Inferior parietal cortex (tissue), 1 donor: ENCODE measurements around the gene SMARCA4.

Experiments
- DNase-seq: peaks from one replicate; pipeline ENCODE4 v3.0.0-alpha.2; 2016; ENCODE audit errors: extremely low spot score

The SMARCA4 gene

GRCh38 chr19:11010041-11010440 lies 49.2 kb downstream of the SMARCA4 start:
- DNase-seq, result no peak

GRCh38 chr19:11012507-11012906 lies 51.7 kb downstream of the SMARCA4 start:
- no peak for DNase-seq

GRCh38 chr19:11013771-11014170 lies 52.9 kb downstream of the SMARCA4 start:
- no peak for DNase-seq

- no peak for DNase-seq
Measured at GRCh38 chr19:11014403-11014911, 53.6 kb downstream of the SMARCA4 start.

- no peak for DNase-seq
Measured at GRCh38 chr19:11016631-11017030, 55.8 kb downstream of the SMARCA4 start.

GRCh38 chr19:11017275-11018035 lies 56.6 kb downstream of the SMARCA4 start:
- DNase-seq, result no peak

GRCh38 chr19:11018179-11018578 lies 57.3 kb downstream of the SMARCA4 start:
- no peak for DNase-seq

GRCh38 chr19:11018763-11019162 lies 57.9 kb downstream of the SMARCA4 start:
- no peak for DNase-seq

- no peak for DNase-seq
Measured at GRCh38 chr19:11019262-11019661, 58.4 kb downstream of the SMARCA4 start.

- no peak for DNase-seq
Measured at GRCh38 chr19:11019824-11020223, 59.0 kb downstream of the SMARCA4 start.

GRCh38 chr19:11020423-11020822 lies 59.6 kb downstream of the SMARCA4 start:
- no peak for DNase-seq

GRCh38 chr19:11020982-11021759 lies 60.3 kb downstream of the SMARCA4 start:
- DNase-seq, result no peak

GRCh38 chr19:11021760-11022144 lies 60.9 kb downstream of the SMARCA4 start:
- no peak for DNase-seq

- no peak for DNase-seq
Measured at GRCh38 chr19:11023016-11023415, 62.2 kb downstream of the SMARCA4 start.

- no peak for DNase-seq
Measured at GRCh38 chr19:11023710-11024109, 62.9 kb downstream of the SMARCA4 start.

- DNase-seq, result no peak
Measured at GRCh38 chr19:11024259-11024658, 63.4 kb downstream of the SMARCA4 start.

- no peak for DNase-seq
Measured at GRCh38 chr19:11025006-11025405, 64.2 kb downstream of the SMARCA4 start.

GRCh38 chr19:11025445-11025844 lies 64.6 kb downstream of the SMARCA4 start:
- DNase-seq, result no peak

GRCh38 chr19:11025997-11026396 lies 65.2 kb downstream of the SMARCA4 start:
- no peak for DNase-seq

- no peak for DNase-seq
Measured at GRCh38 chr19:11027381-11027780, 66.6 kb downstream of the SMARCA4 start.

GRCh38 chr19:11028146-11028545 lies 67.3 kb downstream of the SMARCA4 start:
- DNase-seq, result no peak

- no peak for DNase-seq
Measured at GRCh38 chr19:11031421-11032070, 70.7 kb downstream of the SMARCA4 start.
